Epithelial cell of proximal tubule (primary cell): ENCODE results near the gene NSD1. TPM values are rescaled to one million over a fixed set of nuclear protein-coding genes. Genes with fewer than 3 reads are reported as not detected.

ENCODE experiments used
- DNase-seq: peaks from one replicate; pipeline ENCODE4 v3.0.0-alpha.2; 2011; ENCODE audit warnings: low read depth
- H3K4me3 ChIP-seq: 2 replicates; pipeline ENCODE4 v1.5.1; 2011; ENCODE audit warnings: low read depth, mild to moderate bottlenecking, low read length
- total RNA-seq: library from RNA; depleted of rRNA; stranded (reverse); fragments of >200 nt; gene quantifications from 2 replicates; pipeline ENCODE4 v1.2.3, GENCODE V29; 2015
- TF ChIP-seq, protein P1 (sequence below): conservative IDR thresholded peaks from 2 replicates; pipeline ENCODE4 v1.5.1; 2012; ENCODE audit warnings: low read depth, mild to moderate bottlenecking, low read length

Gene NSD1
- total RNA-seq, 1 donor from 2014 or later = 30.6 TPM

DNA sequence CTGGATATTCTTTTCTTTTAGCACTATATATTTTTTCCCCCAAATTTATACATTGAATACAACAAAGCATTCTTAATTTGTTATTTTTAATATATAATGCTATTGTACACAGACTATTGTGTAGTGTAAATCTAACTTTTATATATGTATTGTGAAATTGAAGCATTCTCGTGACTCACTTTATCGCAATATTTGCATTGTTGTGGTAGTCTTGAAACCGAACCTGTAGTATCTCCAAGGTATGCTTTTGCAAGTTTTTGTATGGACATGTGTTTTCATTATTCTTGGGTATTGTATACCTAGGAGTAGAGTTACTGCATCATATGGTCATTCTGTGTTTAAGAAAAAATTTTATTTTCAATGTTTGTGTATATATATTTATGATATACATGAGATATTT lies 49.6 kb downstream of the NSD1 start:
- H3K4me3 ChIP-seq = no peak overlapping the region
- TF ChIP-seq, protein P1, sequence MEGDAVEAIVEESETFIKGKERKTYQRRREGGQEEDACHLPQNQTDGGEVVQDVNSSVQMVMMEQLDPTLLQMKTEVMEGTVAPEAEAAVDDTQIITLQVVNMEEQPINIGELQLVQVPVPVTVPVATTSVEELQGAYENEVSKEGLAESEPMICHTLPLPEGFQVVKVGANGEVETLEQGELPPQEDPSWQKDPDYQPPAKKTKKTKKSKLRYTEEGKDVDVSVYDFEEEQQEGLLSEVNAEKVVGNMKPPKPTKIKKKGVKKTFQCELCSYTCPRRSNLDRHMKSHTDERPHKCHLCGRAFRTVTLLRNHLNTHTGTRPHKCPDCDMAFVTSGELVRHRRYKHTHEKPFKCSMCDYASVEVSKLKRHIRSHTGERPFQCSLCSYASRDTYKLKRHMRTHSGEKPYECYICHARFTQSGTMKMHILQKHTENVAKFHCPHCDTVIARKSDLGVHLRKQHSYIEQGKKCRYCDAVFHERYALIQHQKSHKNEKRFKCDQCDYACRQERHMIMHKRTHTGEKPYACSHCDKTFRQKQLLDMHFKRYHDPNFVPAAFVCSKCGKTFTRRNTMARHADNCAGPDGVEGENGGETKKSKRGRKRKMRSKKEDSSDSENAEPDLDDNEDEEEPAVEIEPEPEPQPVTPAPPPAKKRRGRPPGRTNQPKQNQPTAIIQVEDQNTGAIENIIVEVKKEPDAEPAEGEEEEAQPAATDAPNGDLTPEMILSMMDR = no peak
- no peak for DNase-seq

DNA sequence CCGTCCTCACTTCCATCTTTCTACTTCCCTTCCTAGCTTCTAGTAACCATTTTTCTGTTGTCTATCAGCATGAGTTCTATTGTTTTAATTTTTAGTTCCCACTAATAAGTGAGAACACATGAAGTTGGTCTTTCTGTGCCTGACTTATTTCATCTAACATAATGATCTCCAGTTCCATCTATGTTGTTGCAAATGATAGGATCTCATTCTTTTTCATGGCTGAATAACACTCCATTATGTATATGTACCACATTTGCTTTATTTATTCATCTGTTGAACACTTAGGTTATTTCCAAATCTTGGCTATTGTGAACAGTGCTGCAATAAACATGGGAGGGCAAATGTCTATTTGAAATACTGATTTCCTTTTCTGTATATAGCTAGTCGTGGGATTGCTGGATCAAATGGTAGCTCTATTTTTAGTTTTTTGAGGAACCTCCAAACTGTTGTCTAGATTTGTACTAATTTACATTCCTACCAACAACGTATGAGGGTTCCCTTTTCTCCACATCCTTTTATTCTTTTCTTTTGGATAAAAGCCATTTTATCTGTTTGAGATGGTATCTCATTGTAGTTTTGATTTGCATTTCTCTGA lies 50.3 kb downstream of the NSD1 start:
- no peak for DNase-seq
- TF ChIP-seq, protein P1 = no peak
- no peak overlapping the region for H3K4me3 ChIP-seq

DNA sequence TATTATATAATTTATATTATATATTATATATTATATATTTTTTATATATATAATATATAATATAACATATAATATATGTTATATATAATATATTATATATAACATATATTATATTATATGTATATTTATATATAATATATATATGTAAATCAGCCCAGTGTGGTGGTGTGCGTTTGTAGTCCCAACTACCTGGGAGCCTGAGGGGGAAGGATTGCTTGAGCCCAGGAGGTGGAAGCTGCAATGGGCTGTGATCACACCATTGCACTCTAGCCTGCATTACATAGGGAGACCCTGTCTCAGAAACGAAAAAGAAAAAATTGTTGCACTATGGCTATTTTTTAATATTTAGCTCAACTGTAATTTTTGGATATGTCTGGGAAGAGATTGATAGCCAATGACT lies 52.4 kb downstream of the NSD1 start:
- no peak for DNase-seq
- no peak overlapping the region for H3K4me3 ChIP-seq
- TF ChIP-seq, protein P1 = no peak

DNA sequence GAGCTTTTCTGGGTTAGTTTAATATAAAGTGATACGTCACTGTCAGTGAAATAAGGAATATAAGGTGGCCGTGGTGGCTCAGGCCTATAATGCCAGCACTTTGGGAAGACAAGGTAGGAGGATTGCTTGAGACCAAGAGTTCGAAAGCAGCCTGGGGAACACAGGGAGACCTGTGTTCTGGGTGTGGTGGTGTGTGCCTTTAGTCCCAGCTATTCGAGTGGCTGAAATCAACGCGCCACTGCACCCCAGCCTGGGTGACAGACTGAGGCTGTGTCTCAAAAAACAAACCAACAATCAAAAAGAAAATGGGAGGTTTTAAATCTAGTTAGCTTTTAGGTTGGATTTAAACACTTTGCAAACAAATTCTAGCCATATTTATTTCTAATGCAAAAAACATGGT lies 53.1 kb downstream of the NSD1 start:
- no peak for DNase-seq
- TF ChIP-seq, protein P1 = no peak
- H3K4me3 ChIP-seq = no peak overlapping the region

DNA sequence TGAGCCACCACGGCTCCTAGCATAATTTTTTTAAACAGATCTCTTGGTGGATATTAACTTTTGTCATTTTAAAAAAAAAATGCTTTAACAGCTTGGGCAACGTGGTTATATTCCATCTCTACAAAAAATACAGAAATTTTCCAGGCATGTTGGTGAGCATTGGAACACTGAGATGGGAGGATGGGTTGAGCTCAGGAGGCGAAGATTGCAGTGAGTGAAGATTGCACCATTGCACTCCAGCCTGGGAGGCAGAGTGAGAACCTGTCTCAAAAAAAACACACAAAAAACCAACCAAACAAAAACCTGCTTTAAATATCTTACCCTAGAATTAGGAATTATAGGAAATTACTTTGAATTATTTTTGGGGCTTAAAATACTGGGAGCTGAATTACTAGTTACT lies 55.2 kb downstream of the NSD1 start:
- no peak overlapping the region for H3K4me3 ChIP-seq
- TF ChIP-seq, protein P1 = no peak
- DNase-seq = no peak

DNA sequence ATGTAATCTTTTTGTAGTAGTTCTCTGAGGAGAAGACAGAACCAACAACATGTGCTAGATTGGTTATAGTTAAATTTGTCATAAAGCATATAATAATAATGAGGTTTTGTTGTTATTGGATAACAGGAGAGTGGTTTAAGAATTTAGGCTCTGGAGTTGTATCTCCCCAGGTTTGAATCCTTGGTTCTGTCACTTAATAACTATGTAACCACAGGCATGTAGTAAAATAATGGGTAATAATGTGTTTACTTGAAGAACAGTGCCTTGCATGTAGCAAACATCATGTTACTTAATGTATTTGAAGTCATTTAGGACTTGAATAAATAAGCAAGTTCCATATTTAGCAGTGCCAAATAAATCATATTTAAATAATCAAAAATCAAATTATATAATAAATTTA lies 55.8 kb downstream of the NSD1 start:
- DNase-seq = no peak
- TF ChIP-seq, protein P1 = no peak
- H3K4me3 ChIP-seq = no peak overlapping the region

DNA sequence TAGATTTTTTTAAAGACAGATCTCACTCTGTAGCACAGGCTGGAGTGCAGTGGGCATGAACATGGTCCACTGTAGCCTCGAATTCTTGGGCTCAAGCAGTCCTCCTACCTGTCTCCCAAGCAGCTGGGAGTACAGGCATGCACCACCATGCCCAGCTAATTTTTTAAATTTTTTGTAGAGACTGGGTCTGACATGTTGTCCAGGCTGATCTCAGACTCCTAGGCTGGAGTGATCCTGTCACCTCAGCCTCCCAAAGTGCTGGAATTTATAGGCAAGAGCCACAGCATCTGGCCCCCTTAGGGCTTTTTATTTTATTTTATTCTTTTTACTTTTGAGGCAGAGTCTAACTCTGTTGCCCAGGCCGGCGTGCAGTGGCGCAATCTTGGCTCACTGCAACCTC lies 56.4 kb downstream of the NSD1 start:
- DNase-seq = no peak
- H3K4me3 ChIP-seq = no peak overlapping the region
- TF ChIP-seq, protein P1 = no peak
